Bronchial epithelial cell (primary cell): ENCODE results near the gene RAF1. TPM values are rescaled to one million over a fixed set of nuclear protein-coding genes. Genes with fewer than 3 reads are reported as not detected.

Source experiments
- DNase-seq: peaks from one replicate; pipeline ENCODE4 v3.0.0-alpha.2; 2010; ENCODE audit warnings: low read depth
- FAIRE-seq: peaks from 2 replicates; lab custom pipeline; 2011; peaks lifted over from hg19 to GRCh38; lab: Jason Lieb, UNC
- H3K27me3 ChIP-seq: 2 replicates; pipeline ENCODE4 v1.5.1; 2011; ENCODE audit warnings: low read length; ENCODE audit not compliant: control insufficient read depth, insufficient read depth
- H3K36me3 ChIP-seq: 2 replicates; pipeline ENCODE4 v1.5.1; 2011; ENCODE audit warnings: low read length; ENCODE audit not compliant: control insufficient read depth, insufficient read depth
- H3K4me3 ChIP-seq: 2 replicates; pipeline ENCODE4 v1.5.1; 2011; ENCODE audit warnings: mild to moderate bottlenecking, low read depth, low read length, control low read depth
- total RNA-seq: library from RNA; depleted of rRNA; stranded (reverse); fragments of >200 nt; gene quantifications from 2 replicates; pipeline ENCODE4 v1.2.1, GENCODE V29; 2014
- TF ChIP-seq, protein P1 (sequence below): IDR thresholded peaks from 2 replicates; pipeline ENCODE4 v1.5.1; 2011; ENCODE audit warnings: mild to moderate bottlenecking, moderate library complexity, low read length, control low read depth, inconsistent platforms; ENCODE audit not compliant: insufficient read depth, severe bottlenecking

Gene RAF1
- total RNA-seq, 1 donor from 2014 or later: 83.5 TPM

- TF ChIP-seq, protein P1, sequence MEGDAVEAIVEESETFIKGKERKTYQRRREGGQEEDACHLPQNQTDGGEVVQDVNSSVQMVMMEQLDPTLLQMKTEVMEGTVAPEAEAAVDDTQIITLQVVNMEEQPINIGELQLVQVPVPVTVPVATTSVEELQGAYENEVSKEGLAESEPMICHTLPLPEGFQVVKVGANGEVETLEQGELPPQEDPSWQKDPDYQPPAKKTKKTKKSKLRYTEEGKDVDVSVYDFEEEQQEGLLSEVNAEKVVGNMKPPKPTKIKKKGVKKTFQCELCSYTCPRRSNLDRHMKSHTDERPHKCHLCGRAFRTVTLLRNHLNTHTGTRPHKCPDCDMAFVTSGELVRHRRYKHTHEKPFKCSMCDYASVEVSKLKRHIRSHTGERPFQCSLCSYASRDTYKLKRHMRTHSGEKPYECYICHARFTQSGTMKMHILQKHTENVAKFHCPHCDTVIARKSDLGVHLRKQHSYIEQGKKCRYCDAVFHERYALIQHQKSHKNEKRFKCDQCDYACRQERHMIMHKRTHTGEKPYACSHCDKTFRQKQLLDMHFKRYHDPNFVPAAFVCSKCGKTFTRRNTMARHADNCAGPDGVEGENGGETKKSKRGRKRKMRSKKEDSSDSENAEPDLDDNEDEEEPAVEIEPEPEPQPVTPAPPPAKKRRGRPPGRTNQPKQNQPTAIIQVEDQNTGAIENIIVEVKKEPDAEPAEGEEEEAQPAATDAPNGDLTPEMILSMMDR: no peak
- DNase-seq (no peak), FAIRE-seq (no peak)
- Histone ChIP-seq H3K36me3 (peaks cover 29% of the 10 kb centered on the region), H3K27me3 (no peaks in the 10 kb centered on the region), H3K4me3 (no peak overlapping the region)
These were observed 79.8 kb downstream of the RAF1 start for GRCh38 chr3:12584083-12584482.

DNA sequence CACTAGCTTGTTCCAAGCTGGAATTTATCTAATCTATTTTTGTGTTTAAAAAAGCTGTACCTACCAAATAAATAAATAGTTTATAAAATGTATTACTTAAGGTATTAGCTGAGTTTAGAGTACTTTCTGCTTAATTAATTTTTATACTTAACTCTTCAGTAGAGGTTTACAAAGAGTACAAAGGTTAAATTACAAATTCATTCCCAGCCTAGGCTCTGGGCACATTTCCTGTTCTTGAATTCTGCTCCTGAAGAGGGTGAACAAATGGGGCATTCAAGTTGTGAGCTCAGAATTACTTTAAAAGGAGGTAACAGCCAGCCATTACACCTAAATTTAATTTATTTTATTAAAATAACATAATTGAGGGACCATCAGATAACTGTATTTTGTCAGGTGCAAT is 80.6 kb downstream of the RAF1 start:
- TF ChIP-seq, protein P1: no peak
- no peak for FAIRE-seq
- Histone ChIP-seq H3K27me3 (no peaks in the 10 kb centered on the region), H3K36me3 (peaks cover 26% of the 10 kb centered on the region), H3K4me3 (no peak overlapping the region)
- no peak for DNase-seq

DNA sequence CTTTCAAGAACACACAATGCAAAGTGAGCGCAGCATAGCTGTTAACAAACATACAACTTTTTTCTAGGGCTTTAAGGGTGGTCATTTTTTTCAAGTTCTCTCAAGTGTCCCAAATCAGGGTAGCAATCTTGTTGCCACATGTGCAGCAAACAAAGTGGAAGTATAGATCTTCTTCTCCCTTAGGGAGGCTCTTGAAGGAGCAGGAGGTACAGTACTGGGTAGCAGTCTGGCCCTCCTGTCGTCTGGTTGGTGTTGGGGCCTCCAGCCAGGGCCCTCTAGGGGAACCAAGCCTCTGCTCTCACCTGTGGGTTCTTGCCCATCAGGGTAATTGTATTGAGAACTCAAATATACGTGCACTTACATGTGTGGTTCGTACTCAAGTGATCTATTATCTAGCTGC is 81.2 kb downstream of the RAF1 start:
- TF ChIP-seq, protein P1: no peak
- no peak for FAIRE-seq
- no peak overlapping the region for H3K4me3 ChIP-seq
- no peaks in the 10 kb centered on the region for H3K27me3 ChIP-seq
- DNase-seq: no peak
- H3K36me3 ChIP-seq: peaks cover 26% of the 10 kb centered on the region

GRCh38 chr3:12579905-12580304 is 84.0 kb downstream of the RAF1 start:
- DNase-seq (no peak), FAIRE-seq (no peak)
- H3K36me3 ChIP-seq: peaks cover 24% of the 10 kb centered on the region
- no peak overlapping the region for H3K4me3 ChIP-seq
- H3K27me3 ChIP-seq: no peaks in the 10 kb centered on the region
- TF ChIP-seq, protein P1: no peak

- no peak for DNase-seq
- no peaks in the 10 kb centered on the region for H3K27me3 ChIP-seq
- TF ChIP-seq, protein P1: no peak
- no peak overlapping the region for H3K4me3 ChIP-seq
- peaks cover 26% of the 10 kb centered on the region for H3K36me3 ChIP-seq
- FAIRE-seq: no peak
These were observed 84.5 kb downstream of the RAF1 start for GRCh38 chr3:12579456-12579855.

DNA sequence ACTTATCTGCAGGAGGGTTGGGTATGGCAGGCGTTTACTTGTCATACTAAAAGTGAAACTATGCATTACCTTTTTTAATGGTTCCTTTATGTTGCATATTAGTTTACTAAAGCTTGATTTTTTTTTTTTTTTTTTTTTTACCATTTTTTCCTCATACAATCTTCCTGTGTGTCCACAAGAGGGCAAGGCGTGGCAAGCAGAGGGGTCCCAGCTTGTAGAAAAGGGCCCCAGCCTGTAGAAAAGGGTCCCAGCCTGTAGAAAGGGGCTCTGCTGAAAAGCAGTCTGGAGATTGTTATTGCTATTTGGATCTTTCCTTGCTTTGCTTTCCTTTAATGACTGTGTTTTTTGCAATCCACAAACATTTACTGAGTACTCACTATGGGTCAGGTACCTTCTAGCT is 85.2 kb downstream of the RAF1 start:
- Histone ChIP-seq H3K4me3 (no peak overlapping the region), H3K36me3 (peaks cover 21% of the 10 kb centered on the region), H3K27me3 (no peaks in the 10 kb centered on the region)
- TF ChIP-seq, protein P1: peak; percentile 11
- no peak for FAIRE-seq
- no peak for DNase-seq
